ENCODE results near the gene EYA4.

EYA4 gene

DNA sequence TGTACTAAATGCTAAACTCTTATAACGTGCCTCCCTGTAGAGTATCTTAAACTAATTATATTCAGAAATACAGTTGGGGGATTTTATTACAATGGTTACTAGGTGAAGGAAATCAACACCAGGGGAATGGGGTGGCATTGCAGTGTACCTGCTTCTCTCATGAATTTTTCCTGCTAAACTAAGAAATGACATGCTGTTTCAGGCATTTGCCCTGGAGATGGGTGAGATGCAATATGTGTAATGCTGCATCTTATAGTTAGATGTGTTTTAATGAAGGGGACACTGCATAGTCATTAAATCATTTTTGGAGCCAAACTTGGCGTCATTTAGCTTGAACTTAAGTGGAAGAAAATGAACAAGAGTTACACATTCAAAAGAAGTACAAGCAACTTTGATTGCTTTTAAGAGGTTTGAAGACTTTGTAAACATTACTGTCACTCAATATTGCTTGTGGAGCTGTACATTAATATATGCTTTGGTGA lies 4.3 kb downstream of the EYA4 start:
- H4K91ac ChIP-seq (ENCODE audit: low read depth, low read length): no peak overlapping the region
- H3K27me3 ChIP-seq (ENCODE audit: insufficient read depth, low read length): peaks cover 30% of the 10 kb centered on the region
- H2AFZ ChIP-seq (ENCODE audit: insufficient read depth, low read length, poor library complexity): no peak overlapping the region
- no peak overlapping the region for H3K4me3 ChIP-seq (ENCODE audit: low read depth, low read length)
- peaks cover 6 to 9% of the 10 kb centered on the region in 2 experiments for H3K4me1 ChIP-seq (ENCODE audit: control insufficient read depth in 1 of 2, insufficient read depth in 2 of 2, low read length in 2 of 2)
- H2BK12ac ChIP-seq (ENCODE audit: low read length): no peak overlapping the region
- H2BK5ac ChIP-seq (ENCODE audit: low read depth, low read length, poor library complexity): no peak overlapping the region
- no peak overlapping the region for H3K23ac ChIP-seq (ENCODE audit: low read length)
- no peaks in the 10 kb centered on the region for H3K9me3 ChIP-seq (ENCODE audit: insufficient read depth, low read depth, low read length)
- H3K79me1 ChIP-seq (ENCODE audit: low read length): no peaks in the 10 kb centered on the region
- H4K12ac ChIP-seq (ENCODE audit: low read depth, low read length): no peak overlapping the region
- no peak overlapping the region for H3K14ac ChIP-seq (ENCODE audit: low read length)
- no peak overlapping the region for H3K4me2 ChIP-seq (ENCODE audit: low read length)
- H2AK5ac ChIP-seq (ENCODE audit: low read length): no peak overlapping the region
- no peak overlapping the region for H3K18ac ChIP-seq (ENCODE audit: low read length)
- H3K4ac ChIP-seq (ENCODE audit: low read depth, low read length): no peak overlapping the region
- H3K36me3 ChIP-seq (ENCODE audit: control insufficient read depth in 1 of 2, insufficient read depth in 2 of 2, low read length in 2 of 2): no peaks in the 10 kb centered on the region
- no peaks in the 10 kb centered on the region for H3K79me2 ChIP-seq (ENCODE audit: control insufficient read depth, insufficient read depth, low read length, poor library complexity)
- no peak overlapping the region for H4K8ac ChIP-seq (ENCODE audit: low read depth, low read length)
- no peak for DNase-seq
- H3K27ac ChIP-seq (ENCODE audit: low read depth, low read length): no peak overlapping the region
- WGBS (ENCODE audit: extremely low coverage, insufficient coverage, insufficient read length): no CpG with 5 or more reads among the region's 2 CpGs
- no peak overlapping the region for H3K9ac ChIP-seq (ENCODE audit: low read length)
- no peak overlapping the region for H2BK120ac ChIP-seq (ENCODE audit: insufficient read depth, low read length, poor library complexity)

DNA sequence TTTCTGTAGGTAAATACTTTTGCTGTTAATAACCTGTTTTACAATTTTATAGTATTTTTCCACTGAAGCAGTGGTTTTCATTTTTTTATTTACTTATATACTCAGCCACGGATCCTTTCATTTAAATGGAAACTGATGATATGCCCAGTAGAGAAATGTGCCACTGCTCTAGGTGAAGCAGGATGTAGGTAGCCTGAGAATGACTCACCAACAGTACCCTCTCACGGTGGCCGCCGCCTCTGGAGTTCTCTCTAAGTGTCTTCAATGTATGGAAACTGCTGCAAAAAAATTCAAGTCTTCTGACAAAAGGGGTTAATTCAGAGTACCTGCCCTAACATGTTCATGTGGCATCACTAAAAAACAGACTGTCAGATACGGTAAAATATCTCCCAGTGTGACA lies 6.4 kb downstream of the EYA4 start:
- WGBS (ENCODE audit: extremely low coverage, insufficient coverage, insufficient read length): no CpG with 5 or more reads among the region's 5 CpGs
- no peak overlapping the region for H4K12ac ChIP-seq (ENCODE audit: low read depth, low read length)

DNA sequence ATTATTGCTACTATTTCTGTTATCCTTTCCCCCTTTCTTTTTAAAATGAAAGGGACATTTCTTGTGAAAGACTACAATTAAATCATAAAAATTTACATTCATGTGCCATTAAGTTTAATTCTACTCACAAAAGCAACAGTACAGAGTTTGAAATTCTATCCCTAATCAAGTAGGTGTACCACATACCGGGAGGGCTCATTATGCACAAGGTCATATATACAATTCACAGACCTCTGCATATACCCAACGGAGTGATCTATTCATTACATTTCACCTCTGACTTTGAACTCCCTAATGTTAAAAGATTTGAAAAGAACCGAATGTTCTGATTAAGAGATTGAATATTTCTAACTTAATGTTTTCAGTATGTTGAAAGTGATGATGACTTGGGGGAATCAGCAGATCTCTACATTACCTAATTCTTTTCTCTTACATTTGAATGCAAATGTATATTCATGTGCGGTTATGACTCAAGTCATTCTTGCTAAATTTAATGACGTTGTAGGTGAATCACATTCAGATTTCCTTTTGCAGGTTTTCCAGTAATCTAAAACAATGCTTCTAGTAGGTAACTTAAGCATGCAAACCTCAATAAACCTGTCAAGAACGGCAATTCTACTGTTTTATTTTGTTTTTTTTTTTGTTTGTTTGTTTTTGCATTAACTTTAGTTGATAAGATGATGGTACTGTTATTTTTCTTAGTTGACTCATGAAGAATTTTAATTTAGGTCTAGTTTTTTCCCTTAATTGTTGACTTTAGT lies 7.3 kb downstream of the EYA4 start:
- H3K27ac ChIP-seq (ENCODE audit: low read depth, low read length): no peak overlapping the region
- no peak overlapping the region for H4K12ac ChIP-seq (ENCODE audit: low read depth, low read length)
- no peaks in the 10 kb centered on the region for H3K9me3 ChIP-seq (ENCODE audit: insufficient read depth, low read depth, low read length)
- H3K36me3 ChIP-seq (ENCODE audit: control insufficient read depth in 1 of 2, insufficient read depth in 2 of 2, low read length in 2 of 2): no peaks in the 10 kb centered on the region
- H3K27me3 ChIP-seq (ENCODE audit: insufficient read depth, low read length): peaks cover under 1% of the 10 kb centered on the region
- H3K18ac ChIP-seq (ENCODE audit: low read length): no peak overlapping the region
- no peak overlapping the region for H2BK120ac ChIP-seq (ENCODE audit: insufficient read depth, low read length, poor library complexity)
- H3K4me2 ChIP-seq (ENCODE audit: low read length): no peak overlapping the region
- no peak overlapping the region for H2BK5ac ChIP-seq (ENCODE audit: low read depth, low read length, poor library complexity)
- H3K9ac ChIP-seq (ENCODE audit: low read length): no peak overlapping the region
- H3K79me1 ChIP-seq (ENCODE audit: low read length): no peaks in the 10 kb centered on the region
- no peak overlapping the region for H3K4ac ChIP-seq (ENCODE audit: low read depth, low read length)
- H3K14ac ChIP-seq (ENCODE audit: low read length): no peak overlapping the region
- no peak overlapping the region for H2AK5ac ChIP-seq (ENCODE audit: low read length)
- WGBS (ENCODE audit: extremely low coverage, insufficient coverage, insufficient read length): no CpG with 5 or more reads among the region's 6 CpGs
- H3K23ac ChIP-seq (ENCODE audit: low read length): no peak overlapping the region
- no peak overlapping the region for H2BK12ac ChIP-seq (ENCODE audit: low read length)
- no peaks in the 10 kb centered on the region for H3K4me1 ChIP-seq (ENCODE audit: control insufficient read depth in 1 of 2, insufficient read depth in 2 of 2, low read length in 2 of 2)
- no peak overlapping the region for H2AFZ ChIP-seq (ENCODE audit: insufficient read depth, low read length, poor library complexity)
- no peaks in the 10 kb centered on the region for H3K79me2 ChIP-seq (ENCODE audit: control insufficient read depth, insufficient read depth, low read length, poor library complexity)
- H4K8ac ChIP-seq (ENCODE audit: low read depth, low read length): no peak overlapping the region
- H3K4me3 ChIP-seq (ENCODE audit: low read depth, low read length): no peak overlapping the region
- no peak overlapping the region for H4K91ac ChIP-seq (ENCODE audit: low read depth, low read length)
- no peak for DNase-seq

More for the DNA sequence above, 6.4 kb downstream of the EYA4 start:
- Histone ChIP-seq H3K4me1 (ENCODE audit: control insufficient read depth in 1 of 2, insufficient read depth in 2 of 2, low read length in 2 of 2) (peaks cover 0 to 3% of the 10 kb centered on the region in 2 experiments), H4K8ac (ENCODE audit: low read depth, low read length) (no peak overlapping the region), H3K18ac (ENCODE audit: low read length) (no peak overlapping the region), H3K4ac (ENCODE audit: low read depth, low read length) (no peak overlapping the region), H2AFZ (ENCODE audit: insufficient read depth, low read length, poor library complexity) (no peak overlapping the region), H3K14ac (ENCODE audit: low read length) (no peak overlapping the region), H3K9me3 (ENCODE audit: insufficient read depth, low read depth, low read length) (no peaks in the 10 kb centered on the region), H3K4me2 (ENCODE audit: low read length) (no peak overlapping the region), H3K36me3 (ENCODE audit: control insufficient read depth in 1 of 2, insufficient read depth in 2 of 2, low read length in 2 of 2) (no peaks in the 10 kb centered on the region), H2AK5ac (ENCODE audit: low read length) (no peak overlapping the region), H3K23ac (ENCODE audit: low read length) (no peak overlapping the region), H3K27ac (ENCODE audit: low read depth, low read length) (no peak overlapping the region), H4K91ac (ENCODE audit: low read depth, low read length) (no peak overlapping the region), H3K9ac (ENCODE audit: low read length) (no peak overlapping the region), H3K27me3 (ENCODE audit: insufficient read depth, low read length) (peaks cover 9% of the 10 kb centered on the region), H2BK5ac (ENCODE audit: low read depth, low read length, poor library complexity) (no peak overlapping the region), H2BK120ac (ENCODE audit: insufficient read depth, low read length, poor library complexity) (no peak overlapping the region), H2BK12ac (ENCODE audit: low read length) (no peak overlapping the region), H3K79me2 (ENCODE audit: control insufficient read depth, insufficient read depth, low read length, poor library complexity) (no peaks in the 10 kb centered on the region), H3K4me3 (ENCODE audit: low read depth, low read length) (no peak overlapping the region), H3K79me1 (ENCODE audit: low read length) (no peaks in the 10 kb centered on the region)
- no peak for DNase-seq

DNA sequence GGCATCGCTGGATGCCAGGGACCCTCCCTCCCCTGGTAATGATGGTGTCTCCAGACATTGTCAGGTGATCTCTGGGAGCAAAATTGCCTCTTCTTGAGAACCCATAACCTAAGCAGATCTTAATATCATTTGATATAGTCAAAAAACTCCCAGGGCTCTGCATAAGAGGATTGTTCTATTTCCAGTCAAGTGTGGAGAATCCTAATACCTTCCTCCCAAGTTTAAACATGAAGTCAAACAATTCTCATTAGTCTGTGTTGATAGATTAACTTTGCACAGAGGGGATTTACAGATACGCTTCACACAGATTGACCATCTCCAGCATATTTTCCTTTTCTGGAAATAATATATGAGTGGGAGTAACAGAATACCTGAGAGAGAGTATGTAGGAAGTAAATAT lies 10.5 kb downstream of the EYA4 start:
- no peaks in the 10 kb centered on the region for H3K27me3 ChIP-seq (ENCODE audit: insufficient read depth, low read length)
- H3K4me1 ChIP-seq (ENCODE audit: control insufficient read depth in 1 of 2, insufficient read depth in 2 of 2, low read length in 2 of 2): no peaks in the 10 kb centered on the region
- H3K4me3 ChIP-seq (ENCODE audit: low read depth, low read length): no peak overlapping the region
- H2AFZ ChIP-seq (ENCODE audit: insufficient read depth, low read length, poor library complexity): no peak overlapping the region
- no peak for DNase-seq
- no peaks in the 10 kb centered on the region for H3K9me3 ChIP-seq (ENCODE audit: insufficient read depth, low read depth, low read length)
- H3K79me2 ChIP-seq (ENCODE audit: control insufficient read depth, insufficient read depth, low read length, poor library complexity): no peaks in the 10 kb centered on the region
- no peak overlapping the region for H3K27ac ChIP-seq (ENCODE audit: low read depth, low read length)
- H2BK5ac ChIP-seq (ENCODE audit: low read depth, low read length, poor library complexity): no peak overlapping the region
- no peak overlapping the region for H4K91ac ChIP-seq (ENCODE audit: low read depth, low read length)
- no peak overlapping the region for H3K18ac ChIP-seq (ENCODE audit: low read length)
- no peak overlapping the region for H2BK120ac ChIP-seq (ENCODE audit: insufficient read depth, low read length, poor library complexity)
- H2AK5ac ChIP-seq (ENCODE audit: low read length): no peak overlapping the region
- no peak overlapping the region for H4K12ac ChIP-seq (ENCODE audit: low read depth, low read length)
- H3K14ac ChIP-seq (ENCODE audit: low read length): no peak overlapping the region
- WGBS (ENCODE audit: extremely low coverage, insufficient coverage, insufficient read length): no CpG with 5 or more reads among the region's 2 CpGs
- H3K4ac ChIP-seq (ENCODE audit: low read depth, low read length): no peak overlapping the region
- H3K23ac ChIP-seq (ENCODE audit: low read length): no peak overlapping the region
- no peaks in the 10 kb centered on the region for H3K36me3 ChIP-seq (ENCODE audit: control insufficient read depth in 1 of 2, insufficient read depth in 2 of 2, low read length in 2 of 2)
- no peak overlapping the region for H3K9ac ChIP-seq (ENCODE audit: low read length)
- H3K79me1 ChIP-seq (ENCODE audit: low read length): no peaks in the 10 kb centered on the region
- H3K4me2 ChIP-seq (ENCODE audit: low read length): no peak overlapping the region
- no peak overlapping the region for H4K8ac ChIP-seq (ENCODE audit: low read depth, low read length)
- no peak overlapping the region for H2BK12ac ChIP-seq (ENCODE audit: low read length)
